ENCODE measurements around the gene PRTFDC1.

PRTFDC1 gene

DNA sequence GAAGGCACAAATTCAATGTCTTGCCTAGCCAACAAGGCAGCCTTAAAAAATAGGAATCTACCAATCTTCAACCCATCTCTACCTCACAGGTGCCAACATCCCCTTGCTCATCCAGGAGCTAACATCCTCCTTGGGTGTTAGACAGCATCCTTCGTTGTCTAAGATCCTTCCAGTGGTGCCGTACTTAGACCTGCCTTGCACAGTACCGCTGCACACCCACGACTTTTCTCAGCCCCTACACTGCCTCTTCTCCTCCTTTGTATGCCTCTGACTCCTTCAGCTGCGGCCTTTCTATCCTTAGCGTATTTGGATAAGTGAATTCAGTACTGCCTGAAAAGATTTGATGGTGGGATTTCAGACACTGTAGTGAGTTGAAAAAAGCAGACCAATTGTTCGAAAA, 15.9 kb upstream of the PRTFDC1 start:
- H3K4me3 ChIP-seq (replicated peaks; ENCODE audit: low read depth, low read length), result no peak overlapping the region
- TF ChIP-seq, protein P1, sequence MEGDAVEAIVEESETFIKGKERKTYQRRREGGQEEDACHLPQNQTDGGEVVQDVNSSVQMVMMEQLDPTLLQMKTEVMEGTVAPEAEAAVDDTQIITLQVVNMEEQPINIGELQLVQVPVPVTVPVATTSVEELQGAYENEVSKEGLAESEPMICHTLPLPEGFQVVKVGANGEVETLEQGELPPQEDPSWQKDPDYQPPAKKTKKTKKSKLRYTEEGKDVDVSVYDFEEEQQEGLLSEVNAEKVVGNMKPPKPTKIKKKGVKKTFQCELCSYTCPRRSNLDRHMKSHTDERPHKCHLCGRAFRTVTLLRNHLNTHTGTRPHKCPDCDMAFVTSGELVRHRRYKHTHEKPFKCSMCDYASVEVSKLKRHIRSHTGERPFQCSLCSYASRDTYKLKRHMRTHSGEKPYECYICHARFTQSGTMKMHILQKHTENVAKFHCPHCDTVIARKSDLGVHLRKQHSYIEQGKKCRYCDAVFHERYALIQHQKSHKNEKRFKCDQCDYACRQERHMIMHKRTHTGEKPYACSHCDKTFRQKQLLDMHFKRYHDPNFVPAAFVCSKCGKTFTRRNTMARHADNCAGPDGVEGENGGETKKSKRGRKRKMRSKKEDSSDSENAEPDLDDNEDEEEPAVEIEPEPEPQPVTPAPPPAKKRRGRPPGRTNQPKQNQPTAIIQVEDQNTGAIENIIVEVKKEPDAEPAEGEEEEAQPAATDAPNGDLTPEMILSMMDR (IDR thresholded peaks at IDR 0.05; ENCODE audit: low read length, missing control alignments), result no peak
- no peak for DNase-seq (ENCODE audit: low read depth)

DNA sequence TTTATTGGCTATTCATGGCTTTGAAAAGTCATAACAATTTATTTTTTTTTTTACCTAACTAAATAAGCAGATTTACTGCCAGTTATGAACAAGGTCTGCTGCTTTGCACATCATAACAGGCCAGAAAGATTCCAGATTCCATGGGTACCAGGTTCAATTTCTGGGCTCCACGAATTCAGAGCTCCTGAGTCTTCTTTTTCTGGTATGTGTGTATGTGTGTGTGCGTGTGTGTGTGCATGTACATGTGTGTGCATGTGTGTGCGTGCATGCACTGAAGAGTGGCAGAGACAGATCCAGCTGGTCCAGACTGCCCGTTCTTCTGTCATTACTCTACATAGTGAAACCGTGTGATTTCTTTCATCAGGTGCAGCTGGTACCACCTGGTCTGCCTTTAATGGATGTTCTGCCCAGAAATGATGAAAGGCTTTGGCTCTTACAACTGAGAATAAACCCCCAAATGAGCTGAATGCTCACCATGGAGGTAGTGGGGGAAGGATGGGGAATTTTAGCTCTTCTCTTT, 14.6 kb upstream of the PRTFDC1 start:
- TF ChIP-seq, protein P1 (IDR thresholded peaks at IDR 0.05; ENCODE audit: low read length, missing control alignments), result no peak
- H3K4me3 ChIP-seq (replicated peaks; ENCODE audit: low read depth, low read length), result no peak overlapping the region
- DNase-seq (ENCODE audit: low read depth), result no peak

DNA sequence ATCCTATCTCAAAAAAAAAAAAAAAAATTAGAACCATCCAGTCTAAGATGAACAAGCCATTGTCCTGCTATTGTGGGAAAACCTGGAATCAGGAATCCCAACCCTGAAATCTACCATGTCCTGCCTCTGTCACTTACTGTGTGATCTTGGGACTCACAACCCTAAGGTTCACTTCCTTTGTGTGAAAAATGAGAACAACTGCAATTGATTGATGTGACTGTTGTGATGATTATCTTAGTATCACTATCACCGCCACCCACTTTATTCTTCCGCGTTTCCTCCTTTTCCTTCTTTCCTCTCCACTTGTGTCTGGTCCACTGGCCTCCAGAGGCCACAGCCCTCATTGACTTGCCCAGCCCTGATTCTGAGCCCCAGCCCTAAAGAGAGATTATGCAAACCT, 12.6 kb upstream of the PRTFDC1 start:
- no peak overlapping the region for H3K4me3 ChIP-seq (replicated peaks; ENCODE audit: low read depth, low read length)
- TF ChIP-seq, protein P1 (IDR thresholded peaks at IDR 0.05; ENCODE audit: low read length, missing control alignments), result no peak
- no peak for DNase-seq (ENCODE audit: low read depth)

DNA sequence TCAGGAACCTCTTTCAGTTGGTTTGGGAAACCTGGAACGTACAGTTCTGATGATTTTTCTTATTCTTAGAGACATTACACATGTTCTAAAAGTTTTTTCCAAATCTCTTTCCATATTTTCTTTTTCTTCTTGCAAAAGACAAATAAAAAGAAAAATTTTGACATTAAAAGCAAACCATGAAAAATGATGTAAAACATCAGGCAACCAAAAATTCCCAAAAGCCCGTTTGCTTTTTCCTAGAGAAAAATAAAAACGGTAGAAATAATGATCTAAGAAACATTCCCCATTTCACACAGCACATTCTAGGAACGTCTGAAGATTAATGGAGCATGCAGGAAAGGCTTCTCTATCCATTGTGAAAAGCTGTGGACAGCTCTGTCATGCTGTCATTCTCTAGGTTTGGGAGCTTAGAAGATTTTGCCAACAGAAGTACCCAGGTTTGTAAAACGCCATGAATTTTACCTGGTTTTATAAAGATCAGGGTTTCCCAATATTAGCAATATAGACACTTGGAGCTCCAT, 11.2 kb upstream of the PRTFDC1 start:
- TF ChIP-seq, protein P1 (IDR thresholded peaks at IDR 0.05; ENCODE audit: low read length, missing control alignments), result no peak
- no peak for DNase-seq (ENCODE audit: low read depth)
- no peak overlapping the region for H3K4me3 ChIP-seq (replicated peaks; ENCODE audit: low read depth, low read length)

DNA sequence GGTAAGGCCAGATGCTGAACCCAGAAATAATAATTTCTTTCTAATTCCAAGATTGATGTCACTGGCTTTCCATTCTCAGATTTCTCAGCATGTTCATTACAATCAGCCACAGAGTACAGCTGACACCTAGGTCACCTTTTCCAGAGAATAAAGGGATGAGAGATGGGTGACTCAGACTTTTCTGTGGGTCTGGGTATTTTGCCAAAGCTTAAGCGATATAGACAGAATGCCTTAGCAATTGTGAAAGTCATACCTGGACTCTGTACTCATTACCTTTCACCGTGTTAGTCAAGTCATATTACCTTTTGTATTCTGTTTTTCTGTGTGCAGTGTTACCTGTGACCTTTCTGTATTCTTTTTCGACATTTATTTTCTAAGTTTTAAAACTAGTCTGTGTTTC, 10.6 kb upstream of the PRTFDC1 start:
- TF ChIP-seq, protein P1 (IDR thresholded peaks at IDR 0.05; ENCODE audit: low read length, missing control alignments), result no peak
- no peak overlapping the region for H3K4me3 ChIP-seq (replicated peaks; ENCODE audit: low read depth, low read length)
- DNase-seq (ENCODE audit: low read depth), result peak; percentile 29

DNA sequence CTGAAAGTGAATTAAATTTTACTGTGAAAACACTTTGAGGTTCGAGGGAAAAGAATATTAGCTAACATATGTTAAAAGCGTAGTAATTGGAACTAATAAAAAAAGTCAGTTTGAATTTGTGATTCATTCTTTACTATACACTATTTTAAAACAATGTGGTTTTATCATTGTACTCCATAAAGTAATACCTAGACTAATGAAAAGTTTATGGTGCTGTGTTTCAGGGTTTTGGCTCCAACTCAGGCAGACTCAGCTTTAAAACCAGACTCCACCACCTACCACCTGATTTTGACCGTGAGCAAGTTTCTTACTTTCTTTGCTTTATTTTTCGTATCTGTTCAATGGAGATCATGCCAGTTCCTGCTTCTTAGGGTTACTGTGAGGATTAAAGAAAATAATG, 9.2 kb upstream of the PRTFDC1 start:
- H3K4me3 ChIP-seq (replicated peaks; ENCODE audit: low read depth, low read length), result no peak overlapping the region
- TF ChIP-seq, protein P1 (IDR thresholded peaks at IDR 0.05; ENCODE audit: low read length, missing control alignments), result no peak
- DNase-seq (ENCODE audit: low read depth), result no peak

DNA sequence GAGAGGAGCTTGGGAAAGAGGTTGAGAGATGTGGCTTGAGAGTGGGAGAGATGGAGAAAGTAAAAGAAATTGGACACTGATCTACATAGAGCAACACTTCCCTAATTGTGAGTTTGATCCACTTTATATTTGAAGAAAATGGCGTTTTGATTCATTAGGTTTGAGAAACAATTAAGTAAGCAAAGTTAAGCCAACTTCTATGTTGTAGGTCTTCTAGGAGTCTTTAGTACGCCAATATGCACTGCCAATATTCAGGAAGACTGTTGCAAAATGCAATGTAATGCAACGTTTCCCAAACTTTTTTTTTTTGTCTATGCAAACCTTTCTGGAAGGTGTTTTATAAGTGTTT, 7.0 kb upstream of the PRTFDC1 start:
- TF ChIP-seq, protein P1 (IDR thresholded peaks at IDR 0.05; ENCODE audit: low read length, missing control alignments), result no peak
- no peak overlapping the region for H3K4me3 ChIP-seq (replicated peaks; ENCODE audit: low read depth, low read length)

More for the DNA sequence above, 7.0 kb upstream of the PRTFDC1 start:
- no peak for DNase-seq (ENCODE audit: low read depth)

Data from fibroblast of pulmonary artery (primary cell).